Fibroblast of lung (primary cell): ENCODE results near the gene PDIK1L. TPM values are rescaled to one million over a fixed set of nuclear protein-coding genes. Genes with fewer than 3 reads are reported as not detected.
"Not testable (repeated sequence)": the region's sequence is repeated elsewhere in the genome, so short reads cannot be mapped to it uniquely, and the experiment has no call there.

Source experiments
- DNase-seq, 2 donors: peaks; one replicate each; pipeline versions ENCODE4 v3.0.0 to v3.0.0-alpha.2; 2010; ENCODE audit warnings: low read depth in 2 of 2
- H2AFZ ChIP-seq: 2 replicates; pipeline ENCODE4 v1.5.1; 2012; ENCODE audit warnings: low read length, control low read depth, inconsistent platforms
- H3K27ac ChIP-seq: 2 replicates; pipeline ENCODE4 v1.5.1; 2011; ENCODE audit warnings: low read length, control low read depth; ENCODE audit not compliant: insufficient read depth
- H3K27me3 ChIP-seq: 2 replicates; pipeline ENCODE4 v1.5.1; 2011; ENCODE audit warnings: mild to moderate bottlenecking, low read length; ENCODE audit not compliant: control insufficient read depth, insufficient read depth
- H3K36me3 ChIP-seq: 2 replicates; pipeline ENCODE4 v1.5.1; 2011; ENCODE audit warnings: low read length; ENCODE audit not compliant: control insufficient read depth, insufficient read depth
- H3K4me1 ChIP-seq: 2 replicates; pipeline ENCODE4 v1.5.1; 2011; ENCODE audit warnings: low read length; ENCODE audit not compliant: control insufficient read depth, insufficient read depth; ENCODE audit errors: extremely low read depth
- H3K4me2 ChIP-seq: 2 replicates; pipeline ENCODE4 v1.5.1; 2011; ENCODE audit warnings: low read length, control low read depth; ENCODE audit not compliant: insufficient read depth; ENCODE audit errors: extremely low read depth
- H3K4me3 ChIP-seq, 4 experiments: fragments of 200-600 bp in 1 of 4; sonication (generic) in 1 of 4; replicated peaks in 1 of 4; 2 replicates each; pipeline ENCODE4 v1.5.1; 2011 to 2016; ENCODE audit warnings: low read length in 4 of 4, low read depth in 3 of 4, mild to moderate bottlenecking in 3 of 4, control low read depth in 2 of 4, inconsistent platforms in 1 of 4, mixed read lengths in 1 of 4; ENCODE audit not compliant: insufficient read depth in 1 of 4; ENCODE audit errors: control extremely low read depth in 1 of 4
- H3K79me2 ChIP-seq: 2 replicates; pipeline ENCODE4 v1.5.1; 2012; ENCODE audit warnings: mild to moderate bottlenecking, low read length, inconsistent platforms; ENCODE audit not compliant: control insufficient read depth, insufficient read depth
- H3K9ac ChIP-seq: 2 replicates; pipeline ENCODE4 v1.5.1; 2011; ENCODE audit warnings: mild to moderate bottlenecking, low read length, control low read depth; ENCODE audit not compliant: insufficient read depth
- H3K9me3 ChIP-seq: 2 replicates; pipeline ENCODE4 v1.5.1; 2012; ENCODE audit warnings: low read depth, low read length; ENCODE audit not compliant: control insufficient read depth, insufficient read depth
- H4K20me1 ChIP-seq: 2 replicates; pipeline ENCODE4 v1.5.1; 2011; ENCODE audit warnings: low read length; ENCODE audit not compliant: control insufficient read depth, insufficient read depth; ENCODE audit errors: extremely low read depth
- EZH2 ChIP-seq: IDR thresholded peaks from 2 replicates; pipeline ENCODE4 v1.5.1; 2012; ENCODE audit warnings: low read length, control low read depth, mild to moderate bottlenecking; ENCODE audit errors: missing control alignments
- polyA plus RNA-seq, 2 donors: library from polyadenylated mRNA; depleted of rRNA in 1 of 2; stranded (reverse) in 1 of 2; unstranded in 1 of 2; fragments of >200 nt; gene quantifications; 2 replicates each; pipeline ENCODE4 v1.2.1, GENCODE V29; 2011 to 2012; ENCODE audit warnings: missing spikeins in 1 of 2
- total RNA-seq: library from RNA; depleted of rRNA; stranded (reverse); fragments of >200 nt; gene quantifications from 2 replicates; pipeline ENCODE4 v1.2.1, GENCODE V29; 2014
- TF ChIP-seq, protein P1 (sequence below), 2 donors: IDR thresholded peaks in 1 of 2; conservative IDR thresholded peaks in 1 of 2; 1 replicate in 1 of 2; 2 replicates in 1 of 2; pipeline ENCODE4 v1.5.1; 2011 to 2012; ENCODE audit warnings: low read length in 2 of 2, control low read depth in 1 of 2, inconsistent platforms in 1 of 2, low read depth in 1 of 2, mild to moderate bottlenecking in 1 of 2

The PDIK1L gene
- total and polyA plus RNA-seq, 2 donors (not counting 1 experiment from before 2014, with no cell fraction given): 3.0 to 4.3 TPM

DNA sequence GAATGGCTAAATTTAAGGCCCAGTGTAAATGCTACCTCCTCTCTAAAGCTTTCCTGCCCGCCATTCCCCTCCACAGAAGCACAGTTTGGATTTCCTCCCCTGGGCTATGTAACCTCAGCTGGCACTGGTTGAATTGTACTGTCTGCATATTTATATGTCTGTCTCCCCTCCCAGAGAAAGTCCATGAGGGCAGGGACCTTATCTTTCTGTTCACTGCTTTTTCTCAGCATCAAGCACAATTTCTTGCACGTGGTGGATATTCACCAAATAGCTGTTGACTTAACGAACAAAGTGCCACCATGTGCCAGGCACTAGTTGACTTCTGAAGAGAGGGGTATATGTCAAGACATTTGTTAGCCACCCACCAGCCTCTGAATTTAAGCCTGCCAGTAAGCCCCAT is 9.5 kb upstream of the PDIK1L start:
- H3K36me3 ChIP-seq: no peaks in the 10 kb centered on the region
- H3K9me3 ChIP-seq: no peaks in the 10 kb centered on the region
- H3K4me1 ChIP-seq: peaks cover 2% of the 10 kb centered on the region
- no peak overlapping the region for H3K27ac ChIP-seq
- H3K27me3 ChIP-seq: no peaks in the 10 kb centered on the region
- no peaks in the 10 kb centered on the region for H4K20me1 ChIP-seq
- no peak overlapping the region for H2AFZ ChIP-seq
- no peaks in the 10 kb centered on the region for H3K79me2 ChIP-seq
- H3K9ac ChIP-seq: no peak overlapping the region
- TF ChIP-seq, protein P1, sequence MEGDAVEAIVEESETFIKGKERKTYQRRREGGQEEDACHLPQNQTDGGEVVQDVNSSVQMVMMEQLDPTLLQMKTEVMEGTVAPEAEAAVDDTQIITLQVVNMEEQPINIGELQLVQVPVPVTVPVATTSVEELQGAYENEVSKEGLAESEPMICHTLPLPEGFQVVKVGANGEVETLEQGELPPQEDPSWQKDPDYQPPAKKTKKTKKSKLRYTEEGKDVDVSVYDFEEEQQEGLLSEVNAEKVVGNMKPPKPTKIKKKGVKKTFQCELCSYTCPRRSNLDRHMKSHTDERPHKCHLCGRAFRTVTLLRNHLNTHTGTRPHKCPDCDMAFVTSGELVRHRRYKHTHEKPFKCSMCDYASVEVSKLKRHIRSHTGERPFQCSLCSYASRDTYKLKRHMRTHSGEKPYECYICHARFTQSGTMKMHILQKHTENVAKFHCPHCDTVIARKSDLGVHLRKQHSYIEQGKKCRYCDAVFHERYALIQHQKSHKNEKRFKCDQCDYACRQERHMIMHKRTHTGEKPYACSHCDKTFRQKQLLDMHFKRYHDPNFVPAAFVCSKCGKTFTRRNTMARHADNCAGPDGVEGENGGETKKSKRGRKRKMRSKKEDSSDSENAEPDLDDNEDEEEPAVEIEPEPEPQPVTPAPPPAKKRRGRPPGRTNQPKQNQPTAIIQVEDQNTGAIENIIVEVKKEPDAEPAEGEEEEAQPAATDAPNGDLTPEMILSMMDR (conservative IDR thresholded peaks at IDR 0.05 in 1 of 2, IDR thresholded peaks at IDR 0.05 in 1 of 2; ENCODE audit: low read depth in 1 of 2, low read length in 2 of 2): no peak
- TF ChIP-seq EZH2: no peak
- DNase-seq: no peak
- no peak overlapping the region for H3K4me2 ChIP-seq
- no peak overlapping the region for H3K4me3 ChIP-seq

DNA sequence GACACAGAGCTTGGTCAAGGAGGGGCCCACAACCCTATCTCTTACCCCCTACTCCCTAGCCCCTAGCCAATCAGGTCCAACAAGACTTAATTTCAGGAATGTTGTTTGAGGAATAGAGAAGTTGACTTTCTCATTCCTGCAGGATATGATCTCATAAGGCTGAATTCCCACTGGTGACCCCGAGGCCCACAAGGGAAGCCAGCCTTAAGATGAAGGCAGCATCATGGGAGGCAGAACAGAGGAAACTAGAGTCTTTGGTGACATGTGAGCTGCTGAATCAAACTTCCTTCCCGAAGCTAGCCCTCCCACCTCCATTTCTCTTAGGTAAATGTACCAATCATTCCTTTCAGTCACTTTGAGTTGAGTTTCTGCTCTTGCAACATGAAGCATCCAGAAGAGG is 9.1 kb upstream of the PDIK1L start:
- DNase-seq: peak in 1 of 2 donors; percentile 6
- no peak overlapping the region for H3K4me3 ChIP-seq
- no peak overlapping the region for H3K27ac ChIP-seq
- H3K4me2 ChIP-seq: no peak overlapping the region
- no peak overlapping the region for H2AFZ ChIP-seq
- H3K9me3 ChIP-seq: no peaks in the 10 kb centered on the region
- no peak overlapping the region for H3K9ac ChIP-seq
- no peaks in the 10 kb centered on the region for H4K20me1 ChIP-seq
- H3K27me3 ChIP-seq: no peaks in the 10 kb centered on the region
- TF ChIP-seq, protein P1 (conservative IDR thresholded peaks at IDR 0.05 in 1 of 2, IDR thresholded peaks at IDR 0.05 in 1 of 2; ENCODE audit: low read depth in 1 of 2, low read length in 2 of 2): no peak
- no peak for TF ChIP-seq EZH2
- H3K79me2 ChIP-seq: no peaks in the 10 kb centered on the region
- H3K4me1 ChIP-seq: peaks cover 2% of the 10 kb centered on the region
- H3K36me3 ChIP-seq: no peaks in the 10 kb centered on the region

DNA sequence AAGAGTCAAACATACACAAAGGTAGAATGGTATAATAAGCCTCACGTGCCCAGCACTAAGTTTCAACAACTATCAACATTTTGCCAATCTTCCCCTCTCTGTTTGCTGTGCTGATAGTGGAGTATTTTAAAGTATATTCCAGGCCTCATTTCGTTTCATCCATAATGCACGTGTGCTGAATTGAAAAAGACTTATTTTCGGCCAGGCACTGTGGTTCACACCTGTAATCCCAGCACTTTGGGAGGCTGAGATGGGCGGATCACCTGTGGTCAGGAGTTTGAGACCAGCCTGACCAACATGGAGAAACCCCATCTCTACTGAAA is 6.4 kb upstream of the PDIK1L start:
- not testable (repeated sequence) for H3K4me2 ChIP-seq, H3K9me3 ChIP-seq, H4K20me1 ChIP-seq, H2AFZ ChIP-seq, DNase-seq, H3K4me1 ChIP-seq, H3K9ac ChIP-seq, H3K27ac ChIP-seq, H3K36me3 ChIP-seq, H3K79me2 ChIP-seq, H3K4me3 ChIP-seq, H3K27me3 ChIP-seq
